Calu3 (cell line): Measurements from ENCODE around the gene CTIF. TPM values are rescaled to one million over a fixed set of nuclear protein-coding genes. Genes with fewer than 3 reads are reported as not detected.

Source experiments
- BruUV-seq: library from RNA; stranded (reverse); fragments of 400-500 nt; replicated peaks from 2 replicates; lab custom pipeline; 2021; lab: Mats Ljungman, UMichigan
- CTCF ChIA-PET: fragments of 300-600 bp; sonication (Branson Sonifier 250); formaldehyde crosslinking; loops from one replicate; lab custom pipeline; 2022; ENCODE audit warnings: antibody characterized with exemption; lab: Charles Lee
- DNase-seq: peaks from one replicate; pipeline ENCODE4 v3.0.0; 2022
- H3K27ac Mint-ChIP-seq: one replicate; pipeline ENCODE4 v1.8.0; 2022; ENCODE audit warnings: mixed read lengths; ENCODE audit not compliant: unreplicated experiment
- H3K27me3 Mint-ChIP-seq: one replicate; pipeline ENCODE4 v1.8.0; 2022; ENCODE audit warnings: mixed read lengths; ENCODE audit not compliant: unreplicated experiment
- H3K36me3 Mint-ChIP-seq: one replicate; pipeline ENCODE4 v1.8.0; 2022; ENCODE audit warnings: mild to moderate bottlenecking, moderate library complexity, mixed read lengths; ENCODE audit not compliant: insufficient read depth, unreplicated experiment
- H3K4me1 Mint-ChIP-seq: one replicate; pipeline ENCODE4 v1.8.0; 2022; ENCODE audit warnings: mild to moderate bottlenecking, low read depth, mixed read lengths; ENCODE audit not compliant: unreplicated experiment
- H3K4me3 Mint-ChIP-seq: one replicate; pipeline ENCODE4 v1.8.0; 2022; ENCODE audit warnings: mild to moderate bottlenecking, low read depth, moderate library complexity, mixed read lengths; ENCODE audit not compliant: unreplicated experiment
- H3K9me3 Mint-ChIP-seq: one replicate; pipeline ENCODE4 v1.8.0; 2022; ENCODE audit warnings: low read depth, mixed read lengths; ENCODE audit not compliant: unreplicated experiment
- intact Hi-C: fragments of 100-400 bp; cut with micrococcal nuclease; formaldehyde crosslinking; loops from one replicate; pipeline ENCODE4 v1.10.0; 2022; ENCODE audit not compliant: unreplicated experiment
- total RNA-seq: library from RNA; stranded (reverse); gene quantifications from 2 replicates; pipeline ENCODE4 v1.2.3, GENCODE V29; 2022
- TF ChIP-seq, protein P1 (sequence below): fragments of 200-600 bp; IDR thresholded peaks from one replicate; pipeline ENCODE4 v1.8.0; 2022; ENCODE audit warnings: antibody characterized with exemption; ENCODE audit not compliant: unreplicated experiment

Gene CTIF
- total RNA-seq, 1 experiment from 2014 or later = 40.8 TPM

DNA sequence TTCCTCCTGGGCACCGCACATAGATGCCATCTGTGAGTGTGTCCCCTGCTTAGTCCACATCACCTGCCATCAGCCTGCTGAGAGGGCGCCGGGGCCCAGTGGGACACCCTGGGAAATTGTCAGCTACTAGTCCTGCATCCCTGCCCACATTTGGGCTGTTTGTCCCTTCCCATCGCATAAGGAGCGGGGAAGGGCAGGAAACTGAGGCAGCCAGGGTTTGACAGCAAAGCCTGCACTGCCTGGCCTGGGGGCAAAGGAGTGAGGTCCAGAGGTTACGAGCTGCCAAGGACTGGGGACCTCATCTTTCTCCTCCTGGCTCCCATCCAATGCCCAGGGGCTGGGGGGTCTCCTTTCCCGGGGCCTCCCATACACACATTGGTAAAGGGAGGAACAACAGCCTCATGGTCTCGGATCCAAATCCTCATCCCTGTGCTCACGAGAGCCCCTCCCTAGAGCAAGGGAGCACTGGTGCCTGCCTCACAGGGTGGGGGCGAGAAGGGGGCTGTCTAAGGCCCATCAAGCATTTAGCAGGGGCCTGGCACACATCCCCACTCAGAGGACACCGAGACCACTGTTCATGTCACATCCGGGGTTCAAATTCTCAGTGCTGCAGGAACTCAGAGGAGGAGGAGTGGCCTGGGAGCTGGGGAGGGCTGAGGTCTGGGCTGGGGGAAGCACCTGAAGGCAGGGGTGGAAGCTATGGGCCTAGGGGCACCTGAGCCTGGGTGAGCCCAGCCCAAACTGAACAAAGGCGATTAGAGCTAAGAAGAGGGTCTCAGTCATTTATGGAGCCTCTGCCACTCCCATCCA is 298.2 kb downstream of the CTIF start:
- peaks cover 13% of the 10 kb centered on the region for H3K36me3 Mint-ChIP-seq
- no peaks in the 10 kb centered on the region for H3K9me3 Mint-ChIP-seq
- CTCF ChIA-PET = no interaction called here
- BruUV-seq = no TSS peak
- TF ChIP-seq, protein P1, sequence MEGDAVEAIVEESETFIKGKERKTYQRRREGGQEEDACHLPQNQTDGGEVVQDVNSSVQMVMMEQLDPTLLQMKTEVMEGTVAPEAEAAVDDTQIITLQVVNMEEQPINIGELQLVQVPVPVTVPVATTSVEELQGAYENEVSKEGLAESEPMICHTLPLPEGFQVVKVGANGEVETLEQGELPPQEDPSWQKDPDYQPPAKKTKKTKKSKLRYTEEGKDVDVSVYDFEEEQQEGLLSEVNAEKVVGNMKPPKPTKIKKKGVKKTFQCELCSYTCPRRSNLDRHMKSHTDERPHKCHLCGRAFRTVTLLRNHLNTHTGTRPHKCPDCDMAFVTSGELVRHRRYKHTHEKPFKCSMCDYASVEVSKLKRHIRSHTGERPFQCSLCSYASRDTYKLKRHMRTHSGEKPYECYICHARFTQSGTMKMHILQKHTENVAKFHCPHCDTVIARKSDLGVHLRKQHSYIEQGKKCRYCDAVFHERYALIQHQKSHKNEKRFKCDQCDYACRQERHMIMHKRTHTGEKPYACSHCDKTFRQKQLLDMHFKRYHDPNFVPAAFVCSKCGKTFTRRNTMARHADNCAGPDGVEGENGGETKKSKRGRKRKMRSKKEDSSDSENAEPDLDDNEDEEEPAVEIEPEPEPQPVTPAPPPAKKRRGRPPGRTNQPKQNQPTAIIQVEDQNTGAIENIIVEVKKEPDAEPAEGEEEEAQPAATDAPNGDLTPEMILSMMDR = no peak
- DNase-seq = no peak
- no peak overlapping the region for H3K27ac Mint-ChIP-seq
- H3K27me3 Mint-ChIP-seq = no peaks in the 10 kb centered on the region
- intact Hi-C loops = no loop called here
- no peak overlapping the region for H3K4me3 Mint-ChIP-seq
- peaks cover 38% of the 10 kb centered on the region for H3K4me1 Mint-ChIP-seq

DNA sequence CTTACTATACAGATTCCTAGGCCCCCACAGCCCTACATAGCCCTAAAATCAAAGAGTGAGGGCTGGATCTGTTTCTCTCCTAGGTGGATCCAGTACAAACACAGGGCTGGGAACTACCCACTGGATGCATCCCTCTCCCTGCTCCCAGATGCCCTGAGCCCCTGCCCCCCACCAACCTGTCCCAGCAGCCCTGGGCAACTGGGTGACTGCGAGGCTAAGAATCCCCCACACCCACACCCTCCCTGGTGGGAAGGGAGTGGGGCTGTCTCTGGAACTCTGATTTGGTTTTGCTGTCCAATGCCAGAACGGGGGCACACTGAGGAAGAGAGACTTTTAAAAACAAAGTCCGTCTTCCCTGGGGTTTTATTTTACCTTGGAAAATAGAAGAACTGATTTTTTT is 298.8 kb downstream of the CTIF start:
- no peak overlapping the region for H3K27ac Mint-ChIP-seq
- H3K4me3 Mint-ChIP-seq = no peak overlapping the region
- no peak for DNase-seq
- H3K4me1 Mint-ChIP-seq = peaks cover 32% of the 10 kb centered on the region
- H3K27me3 Mint-ChIP-seq = no peaks in the 10 kb centered on the region
- peaks cover 13% of the 10 kb centered on the region for H3K36me3 Mint-ChIP-seq
- intact Hi-C loops = no loop called here
- H3K9me3 Mint-ChIP-seq = no peaks in the 10 kb centered on the region
- TF ChIP-seq, protein P1 = no peak
- CTCF ChIA-PET = no interaction called here
- no TSS peak for BruUV-seq

DNA sequence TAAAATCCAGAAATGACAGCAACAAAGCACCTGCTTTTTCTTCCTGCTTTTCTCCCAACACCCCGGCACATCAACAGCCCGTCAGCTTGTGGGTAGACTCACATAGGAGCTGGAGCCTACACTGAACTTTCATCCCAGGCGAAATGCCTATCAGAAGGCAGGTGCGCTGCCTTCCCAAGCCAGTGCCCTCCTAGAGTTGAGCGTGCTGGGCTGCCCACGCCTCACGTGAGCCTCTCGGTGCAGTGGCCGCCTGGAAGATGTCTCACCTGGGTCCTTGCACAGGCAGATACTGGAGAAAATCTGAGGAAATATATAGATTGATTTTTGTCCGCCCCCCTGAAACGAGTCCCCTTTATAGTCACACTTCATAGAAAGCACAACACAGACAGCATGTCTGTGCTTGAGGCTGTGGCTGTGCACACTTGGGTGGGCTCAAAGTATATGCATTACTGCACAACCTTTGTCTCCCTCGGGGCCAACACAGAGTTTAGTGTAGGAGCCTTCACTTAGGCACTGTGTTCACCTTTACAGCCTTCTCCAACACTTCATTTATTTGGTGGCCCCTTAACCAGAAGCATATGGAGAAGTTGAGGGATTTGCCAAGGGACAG is 299.4 kb downstream of the CTIF start:
- BruUV-seq = no TSS peak
- Mint-ChIP-seq H3K4me3 (no peak overlapping the region), H3K27me3 (no peaks in the 10 kb centered on the region), H3K27ac (no peak overlapping the region), H3K36me3 (peaks cover 8% of the 10 kb centered on the region), H3K4me1 (peaks cover 26% of the 10 kb centered on the region), H3K9me3 (no peaks in the 10 kb centered on the region)
- TF ChIP-seq, protein P1 = no peak
- intact Hi-C loops = no loop called here
- DNase-seq = no peak
- CTCF ChIA-PET = no interaction called here

DNA sequence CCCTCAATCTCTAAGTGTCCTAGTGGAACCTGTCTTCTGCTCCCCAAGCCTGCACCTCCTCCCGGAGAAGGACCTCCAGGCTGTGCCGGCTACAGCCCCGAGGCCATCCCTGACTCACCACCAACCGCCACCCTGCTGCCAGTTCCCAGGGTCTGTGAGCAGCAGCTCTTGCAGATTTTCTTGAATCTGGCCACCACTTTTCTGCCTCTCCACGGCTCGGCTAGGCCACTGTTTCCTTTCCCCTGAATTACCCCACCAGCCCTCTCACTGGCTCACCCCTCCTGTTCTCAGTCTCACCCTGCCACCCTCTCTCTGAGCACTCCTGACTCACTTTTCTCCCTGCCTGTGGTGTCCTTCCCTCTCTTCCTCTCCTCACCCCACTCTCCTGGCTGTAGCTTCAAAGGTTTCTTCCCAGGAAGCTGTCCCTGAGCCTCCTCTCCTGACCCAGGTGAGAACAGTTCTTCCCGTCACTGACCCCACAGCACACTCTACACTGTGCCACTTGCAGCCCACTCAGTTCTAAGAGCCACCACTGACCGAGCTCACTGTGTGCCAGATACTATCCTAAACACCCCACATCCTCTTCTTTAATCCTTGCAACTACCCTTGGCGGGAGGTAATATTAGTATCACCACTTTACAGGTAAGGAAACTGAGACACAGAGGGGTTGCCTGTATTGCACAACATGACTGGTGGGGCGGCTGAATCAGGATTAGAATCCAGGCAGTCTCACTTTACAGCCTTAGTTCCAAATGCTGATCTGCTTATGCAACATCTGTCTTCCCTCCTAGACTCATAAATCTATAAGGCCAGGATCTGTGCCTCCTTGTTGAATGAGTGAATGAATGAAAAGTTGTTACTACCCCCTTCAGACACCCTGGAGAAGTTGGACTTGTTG is 300.3 kb downstream of the CTIF start:
- no peak overlapping the region for H3K27ac Mint-ChIP-seq
- H3K36me3 Mint-ChIP-seq = peaks cover 6% of the 10 kb centered on the region
- H3K4me3 Mint-ChIP-seq = no peak overlapping the region
- intact Hi-C loops = no loop called here
- TF ChIP-seq, protein P1 = no peak
- H3K27me3 Mint-ChIP-seq = no peaks in the 10 kb centered on the region
- peaks cover 20% of the 10 kb centered on the region for H3K4me1 Mint-ChIP-seq
- no peak for DNase-seq
- H3K9me3 Mint-ChIP-seq = no peaks in the 10 kb centered on the region
- CTCF ChIA-PET = interaction anchor here (0.7 kb wide), 1 partner anchor 19 kb away, joined by 3 read pairs; no protein-coding TSS in a partner anchor
- no TSS peak for BruUV-seq
